Suprapubic skin (tissue), 4 donors: ENCODE data around the gene SLC1A7. TPM values are rescaled to one million over a fixed set of nuclear protein-coding genes. Genes with fewer than 3 reads are reported as not detected.

ENCODE experiments used
- DNase-seq, 2 donors: peaks; one replicate each; pipeline ENCODE4 v3.0.0-alpha.2; 2019; ENCODE audit warnings: low spot score in 2 of 2
- H3K27ac ChIP-seq: fragments of 200-600 bp; sonication (generic); one replicate; pipeline ENCODE4 v1.5.1; 2019
- H3K27me3 ChIP-seq: fragments of 200-600 bp; sonication (generic); one replicate; pipeline ENCODE4 v1.5.1; 2019
- H3K36me3 ChIP-seq: fragments of 200-600 bp; sonication (generic); one replicate; pipeline ENCODE4 v1.5.1; 2019
- H3K4me1 ChIP-seq: fragments of 200-600 bp; sonication (generic); one replicate; pipeline ENCODE4 v1.5.1; 2019
- H3K4me3 ChIP-seq: fragments of 200-600 bp; sonication (generic); one replicate; pipeline ENCODE4 v1.5.1; 2019; ENCODE audit warnings: mild to moderate bottlenecking
- H3K9me3 ChIP-seq: fragments of 200-600 bp; sonication (generic); one replicate; pipeline ENCODE4 v1.5.1; 2019
- CTCF ChIP-seq, 2 donors: fragments of 200-600 bp in 1 of 2; fragments of 450-650 bp in 1 of 2; sonication (generic) in 1 of 2; IDR thresholded peaks; one replicate each; pipeline ENCODE4 v1.5.1; 2016 to 2019; ENCODE audit warnings: antibody characterized with exemption in 2 of 2, mild to moderate bottlenecking in 1 of 2, moderate library complexity in 1 of 2
- EP300 ChIP-seq: sonication (generic); formaldehyde crosslinking; IDR thresholded peaks from one replicate; pipeline ENCODE4 v1.6.1; 2017; ENCODE audit warnings: antibody characterized with exemption
- POLR2A ChIP-seq, 2 donors: fragments of 450-650 bp; IDR thresholded peaks; one replicate each; pipeline ENCODE4 v1.6.1; 2017; ENCODE audit warnings: antibody characterized with exemption in 2 of 2, mild to moderate bottlenecking in 2 of 2, moderate library complexity in 2 of 2
- POLR2AphosphoS5 ChIP-seq, 3 donors: sonication (generic); formaldehyde crosslinking; IDR thresholded peaks; one replicate each; pipeline ENCODE4 v1.6.1; 2017; ENCODE audit warnings: antibody characterized with exemption in 3 of 3
- WGBS: methylation state at CpG from one replicate; pipeline ENCODE4 v1.1.5; 2018; 5-methylcytosine and 5-hydroxymethylcytosine counted together
- total RNA-seq, 4 donors: library from RNA; depleted of rRNA; stranded (reverse); fragments of >200 nt; gene quantifications; one replicate each; pipeline ENCODE4 v1.1.0, GENCODE V29; 2016

The SLC1A7 gene
- total RNA-seq, 4 donors from 2014 or later = not detected

DNA sequence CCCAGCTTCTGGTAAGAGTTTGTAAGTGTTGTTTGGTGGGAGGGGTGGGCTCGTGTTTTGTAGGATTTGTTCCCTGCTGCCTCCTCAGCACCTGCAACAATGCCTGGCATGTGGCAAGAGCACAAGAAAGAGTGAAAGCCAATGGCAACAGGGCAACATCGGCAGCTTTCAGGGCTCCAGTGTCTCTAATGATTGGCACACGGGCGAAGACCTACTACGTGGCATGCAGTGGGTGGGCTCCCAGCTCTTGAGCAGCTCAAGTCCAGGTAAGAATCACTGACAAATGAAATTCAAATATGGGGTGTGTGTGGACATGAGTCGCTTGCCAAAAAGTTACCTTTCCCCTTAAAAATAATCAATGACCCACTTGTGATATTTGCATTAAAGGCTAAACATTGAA lies 23.9 kb upstream of the SLC1A7 start:
- Histone ChIP-seq H3K4me3 (no peak overlapping the region), H3K9me3 (no peaks in the 10 kb centered on the region), H3K4me1 (no peaks in the 10 kb centered on the region), H3K27me3 (no peaks in the 10 kb centered on the region), H3K27ac (no peak overlapping the region), H3K36me3 (no peaks in the 10 kb centered on the region)
- TF ChIP-seq EP300 (no peak), POLR2AphosphoS5 (IDR thresholded peaks at IDR 0.05) (no peak)
- DNase-seq = no peak
- WGBS = 84% methylated on average over 6 of the region's 6 CpGs

DNA sequence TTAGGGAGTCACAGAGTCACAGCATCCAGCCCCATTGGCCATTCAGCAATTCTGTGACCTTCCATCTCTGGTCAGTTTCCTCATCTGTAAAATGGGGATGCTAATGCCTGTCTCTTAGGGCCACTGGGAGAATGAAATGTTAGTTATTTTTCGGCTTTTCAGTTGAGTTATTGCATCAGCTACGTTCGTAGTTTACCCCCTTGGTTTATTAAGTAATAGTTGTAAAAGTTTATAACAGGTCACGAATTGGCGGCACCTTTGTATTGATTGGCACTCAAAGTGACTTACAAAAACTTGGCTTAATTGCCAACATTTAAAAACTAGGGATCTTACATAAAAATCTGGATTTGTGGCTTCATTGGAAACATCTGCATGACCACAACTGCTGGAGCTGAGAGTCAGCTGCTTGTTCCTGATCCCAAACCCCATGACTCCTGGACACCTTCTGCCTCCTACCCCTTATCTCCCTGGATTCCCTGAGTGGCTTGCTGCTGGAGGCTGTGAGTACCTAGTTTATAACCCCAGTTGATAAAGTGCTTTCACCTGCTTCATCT lies 23.0 kb upstream of the SLC1A7 start:
- Histone ChIP-seq H3K4me1 (no peaks in the 10 kb centered on the region), H3K27ac (no peak overlapping the region), H3K27me3 (no peaks in the 10 kb centered on the region), H3K4me3 (no peak overlapping the region), H3K9me3 (no peaks in the 10 kb centered on the region), H3K36me3 (no peaks in the 10 kb centered on the region)
- 79% methylated on average over 5 of the region's 5 CpGs for WGBS
- TF ChIP-seq CTCF (IDR thresholded peaks at IDR 0.05) (no peak), POLR2AphosphoS5 (IDR thresholded peaks at IDR 0.05) (no peak), EP300 (no peak), POLR2A (IDR thresholded peaks at IDR 0.05) (no peak)
- DNase-seq = no peak

DNA sequence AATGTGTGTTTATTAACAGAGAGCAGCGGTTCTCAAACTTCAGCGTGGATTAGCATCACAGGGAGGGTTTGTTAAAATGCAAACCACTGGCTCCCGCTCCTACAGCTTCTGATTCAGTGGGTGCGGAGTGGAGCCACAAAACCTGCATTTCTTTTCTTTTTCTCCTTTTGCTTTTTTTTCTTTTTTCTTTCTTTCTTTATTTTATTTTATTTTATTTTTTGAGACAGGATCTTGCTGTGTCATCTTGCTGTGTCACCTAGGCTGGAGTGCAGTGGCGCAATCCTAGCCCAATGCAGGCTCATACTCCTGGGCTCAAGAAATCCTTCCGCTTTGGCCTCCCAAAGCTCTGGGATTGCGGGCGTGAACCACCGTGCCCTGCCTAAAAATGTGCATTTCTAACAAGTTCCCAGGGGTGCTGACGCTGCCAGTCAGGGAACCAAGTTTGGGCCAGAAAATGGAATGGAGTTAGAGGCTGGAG lies 20.9 kb upstream of the SLC1A7 start:
- DNase-seq = no peak
- H3K27me3 ChIP-seq = no peaks in the 10 kb centered on the region
- no peaks in the 10 kb centered on the region for H3K36me3 ChIP-seq
- 81% methylated on average over 10 of the region's 10 CpGs for WGBS
- H3K27ac ChIP-seq = no peak overlapping the region
- no peak overlapping the region for H3K4me3 ChIP-seq
- H3K9me3 ChIP-seq = no peaks in the 10 kb centered on the region
- no peaks in the 10 kb centered on the region for H3K4me1 ChIP-seq
- no peak for TF ChIP-seq POLR2AphosphoS5 (IDR thresholded peaks at IDR 0.05)
- no peak for TF ChIP-seq CTCF (IDR thresholded peaks at IDR 0.05)

GRCh38 chr1:53162621-53163020 lies 20.2 kb upstream of the SLC1A7 start:
- Histone ChIP-seq H3K4me1 (no peaks in the 10 kb centered on the region), H3K27ac (no peak overlapping the region), H3K9me3 (no peaks in the 10 kb centered on the region), H3K36me3 (no peaks in the 10 kb centered on the region), H3K4me3 (no peak overlapping the region), H3K27me3 (no peaks in the 10 kb centered on the region)
- DNase-seq = no peak
- TF ChIP-seq POLR2AphosphoS5 (IDR thresholded peaks at IDR 0.05) (no peak), EP300 (no peak), POLR2A (IDR thresholded peaks at IDR 0.05) (no peak), CTCF (IDR thresholded peaks at IDR 0.05) (no peak)
- 79% methylated on average over 5 of the region's 5 CpGs for WGBS

DNA sequence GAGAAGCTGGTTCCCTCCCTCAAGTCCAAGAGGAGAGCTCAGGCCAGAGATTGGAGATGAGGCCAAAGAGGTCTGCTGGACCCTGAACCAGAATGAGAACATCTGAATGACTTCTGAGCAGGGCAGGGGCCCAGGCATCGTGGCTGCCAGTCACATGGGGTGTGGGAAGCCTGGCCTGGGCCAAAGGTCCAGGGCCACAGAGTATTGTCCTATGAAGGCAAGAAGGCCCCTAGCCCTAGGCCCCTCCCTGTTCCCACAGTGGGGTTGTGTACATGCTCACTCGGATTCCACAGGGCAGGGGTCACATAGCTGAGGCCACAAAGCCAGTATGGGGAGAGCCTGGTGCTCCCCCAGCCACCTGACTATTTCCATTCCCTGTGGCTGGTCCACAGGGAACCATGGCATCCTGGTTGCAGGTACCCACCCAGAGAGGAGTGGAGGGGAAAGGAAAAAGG lies 18.5 kb upstream of the SLC1A7 start:
- H3K9me3 ChIP-seq = no peaks in the 10 kb centered on the region
- no peak overlapping the region for H3K27ac ChIP-seq
- 100% methylated on average over 1 of the region's 2 CpGs for WGBS
- no peaks in the 10 kb centered on the region for H3K36me3 ChIP-seq
- H3K4me1 ChIP-seq = no peaks in the 10 kb centered on the region
- TF ChIP-seq POLR2A (IDR thresholded peaks at IDR 0.05) (no peak), EP300 (no peak)
- H3K27me3 ChIP-seq = no peaks in the 10 kb centered on the region
- no peak for DNase-seq
- no peak overlapping the region for H3K4me3 ChIP-seq

- Histone ChIP-seq H3K4me3 (no peak overlapping the region), H3K27ac (no peak overlapping the region), H3K4me1 (no peaks in the 10 kb centered on the region), H3K36me3 (no peaks in the 10 kb centered on the region), H3K27me3 (no peaks in the 10 kb centered on the region), H3K9me3 (no peaks in the 10 kb centered on the region)
- 71% methylated on average over 1 of the region's 1 CpG for WGBS
- DNase-seq = no peak
- TF ChIP-seq POLR2A (IDR thresholded peaks at IDR 0.05) (no peak), EP300 (no peak), POLR2AphosphoS5 (IDR thresholded peaks at IDR 0.05) (no peak)
These were observed 16.5 kb upstream of the SLC1A7 start for GRCh38 chr1:53158900-53159299.

DNA sequence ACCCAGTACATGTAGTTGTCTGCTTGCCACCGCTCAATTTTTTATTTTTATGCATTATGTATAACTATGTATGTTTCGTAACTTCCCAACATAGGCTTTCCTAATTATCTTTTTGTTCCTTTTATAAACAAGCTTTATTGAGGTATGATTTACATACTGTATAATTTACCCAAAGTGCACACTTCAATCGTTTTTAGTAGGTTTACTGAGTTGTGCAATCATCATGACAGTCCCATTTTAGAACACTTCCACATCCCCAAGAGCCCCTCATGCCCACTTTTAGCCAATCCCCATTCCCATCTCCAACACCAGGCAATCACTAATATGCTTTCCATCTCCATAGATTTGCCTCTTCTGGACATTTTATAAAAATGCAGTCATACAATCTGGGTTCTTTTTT lies 14.3 kb upstream of the SLC1A7 start:
- TF ChIP-seq POLR2AphosphoS5 (IDR thresholded peaks at IDR 0.05) (no peak), POLR2A (IDR thresholded peaks at IDR 0.05) (no peak), CTCF (IDR thresholded peaks at IDR 0.05) (no peak), EP300 (no peak)
- no peak overlapping the region for H3K4me3 ChIP-seq
- H3K9me3 ChIP-seq = no peaks in the 10 kb centered on the region
- WGBS = 77% methylated on average over 3 of the region's 3 CpGs
- no peak overlapping the region for H3K27ac ChIP-seq
- DNase-seq = no peak
- no peaks in the 10 kb centered on the region for H3K36me3 ChIP-seq
- H3K27me3 ChIP-seq = no peaks in the 10 kb centered on the region
- no peaks in the 10 kb centered on the region for H3K4me1 ChIP-seq
